Stimulated activated CD4-positive, alpha-beta T cell treated with anti-CD3 and anti-CD28 coated beads, Interleukin-1b, Interleukin-23, amount 100 ng/mL, for 24 hours (primary cell): ENCODE results near the gene COTL1.

Source experiments
- DNase-seq, 4 experiments: peaks; one replicate each; pipeline ENCODE4 v3.0.0-alpha.2; 2020; ENCODE audit warnings: low read depth in 4 of 4, low spot score in 1 of 4

The COTL1 gene

DNA sequence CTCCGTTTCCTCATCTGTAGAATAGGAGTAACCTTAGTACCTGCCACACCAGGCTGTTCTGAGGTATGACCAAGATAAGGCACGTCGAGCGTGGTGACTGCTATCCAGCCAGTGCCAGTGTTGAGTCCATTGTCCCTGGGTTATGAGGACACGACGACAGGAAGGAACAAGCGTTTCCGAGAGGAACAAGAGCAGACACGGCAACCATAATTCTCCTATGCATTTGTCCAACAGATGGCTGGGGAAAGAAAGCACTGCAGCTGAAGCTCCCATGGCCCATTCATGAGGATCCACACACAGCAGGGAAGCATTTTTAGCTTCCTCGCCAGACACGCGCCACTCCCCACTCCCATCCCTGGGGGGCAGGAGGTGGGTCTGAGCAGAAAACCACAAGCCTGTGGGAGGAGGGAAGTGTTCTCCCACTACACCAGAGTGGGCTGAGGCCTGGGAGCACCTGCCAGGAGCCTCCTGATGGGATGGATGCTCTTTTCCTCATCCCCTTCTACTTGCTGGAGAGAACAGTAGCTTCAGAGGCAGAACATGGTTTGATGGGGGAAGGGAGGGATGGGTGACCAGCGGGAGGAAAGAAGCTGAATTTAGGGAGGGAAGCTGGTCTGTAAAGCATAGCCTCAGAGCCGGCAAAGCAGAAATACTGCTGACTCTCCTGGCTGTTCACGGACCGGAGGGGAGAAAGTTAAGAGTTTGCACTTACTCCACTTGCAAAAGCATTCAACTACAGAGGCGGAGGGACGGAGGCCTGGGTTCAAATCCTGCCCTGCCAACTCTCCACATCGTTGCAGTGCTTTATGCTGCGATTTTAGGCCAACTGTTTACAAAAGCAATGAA is 2.7 kb downstream of the COTL1 start:
- DNase-seq = no peak

DNA sequence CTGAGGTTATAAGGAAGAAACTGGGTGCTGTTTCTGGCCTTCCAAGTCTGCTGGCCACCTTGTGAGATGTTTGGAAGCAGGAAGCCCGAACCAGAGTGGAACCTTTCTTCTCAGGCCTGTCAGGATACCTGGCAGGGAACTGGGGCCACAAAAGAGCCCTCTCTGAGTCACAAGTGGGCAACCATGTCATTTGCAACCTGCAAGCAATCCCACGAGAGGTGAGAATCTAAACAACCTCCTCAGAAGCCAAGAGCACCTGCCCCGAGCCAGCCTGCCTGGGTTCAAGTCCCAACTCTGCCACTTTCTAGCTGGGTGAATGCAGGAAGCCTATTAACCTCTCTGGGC is 3.3 kb downstream of the COTL1 start:
- DNase-seq = no peak

DNA sequence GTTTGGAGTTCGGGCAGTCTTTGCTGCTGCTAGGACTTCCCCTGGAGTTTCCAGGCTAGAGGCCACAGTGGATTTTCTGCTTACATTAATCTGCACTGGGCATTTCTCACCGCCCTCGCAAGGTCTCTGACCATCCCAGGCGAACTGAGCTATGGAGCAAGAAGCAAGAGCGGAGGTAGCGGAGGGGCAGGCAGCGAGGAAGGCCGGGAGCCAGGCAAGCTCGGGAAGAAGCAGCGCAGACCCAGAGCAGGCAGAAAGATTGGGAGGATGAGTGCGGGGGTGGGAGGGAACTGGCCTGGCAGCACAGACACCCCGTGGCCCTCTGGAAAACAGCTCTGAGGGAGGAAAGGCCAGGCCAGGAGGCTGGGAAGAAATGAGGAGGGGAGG is 3.8 kb downstream of the COTL1 start:
- no peak for DNase-seq

DNA sequence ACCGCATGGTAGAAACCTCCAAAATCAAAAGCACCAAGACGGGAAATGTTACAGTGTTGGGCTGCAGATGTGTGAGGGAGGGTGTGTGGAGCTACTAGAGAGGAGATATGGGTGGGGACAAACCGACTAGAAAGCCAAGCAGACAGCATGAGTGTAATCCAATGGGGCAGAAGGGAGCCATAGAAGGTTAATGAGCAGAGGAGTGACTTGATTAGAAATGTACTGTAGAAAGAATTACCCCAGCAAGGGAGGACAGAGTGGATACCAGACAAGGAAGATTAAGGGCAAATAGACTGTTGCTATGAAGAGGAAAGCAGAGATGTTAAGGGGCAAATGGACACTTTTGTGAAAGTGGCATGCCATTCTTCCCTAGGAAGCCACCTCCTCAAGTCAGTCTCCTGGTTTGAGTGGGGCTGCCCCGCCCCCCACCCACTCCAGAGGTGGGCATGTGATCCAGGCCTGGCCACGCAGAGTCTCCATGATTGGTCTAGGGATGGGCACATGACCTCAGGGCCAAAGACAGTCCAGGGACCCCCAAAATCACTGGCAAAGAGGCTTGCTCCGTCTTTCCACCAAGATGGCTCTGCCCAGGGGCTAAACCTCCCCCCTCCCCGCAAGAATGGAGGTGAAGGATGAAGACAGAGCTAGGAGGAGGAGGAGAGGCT is 4.3 kb downstream of the COTL1 start:
- DNase-seq = no peak

DNA sequence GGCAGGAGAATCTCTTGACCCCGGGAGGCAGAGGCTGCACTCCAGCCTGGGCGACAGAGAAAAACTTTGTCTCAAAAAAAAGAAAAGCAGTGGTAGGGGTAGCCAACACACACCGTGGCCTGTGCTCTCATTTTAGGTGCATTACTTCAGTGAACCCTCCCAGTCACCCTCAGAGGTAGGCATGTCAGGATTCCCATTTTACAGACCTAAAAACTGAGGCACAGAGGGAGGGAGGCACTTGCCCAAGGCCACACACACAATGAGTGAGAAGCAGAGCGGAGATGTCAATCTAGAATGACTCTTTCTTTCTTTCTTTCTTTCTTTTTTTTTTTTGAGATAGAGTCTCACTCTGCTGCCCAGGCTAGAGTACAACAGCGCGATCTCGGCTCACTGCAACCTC is 5.2 kb downstream of the COTL1 start:
- no peak for DNase-seq

DNA sequence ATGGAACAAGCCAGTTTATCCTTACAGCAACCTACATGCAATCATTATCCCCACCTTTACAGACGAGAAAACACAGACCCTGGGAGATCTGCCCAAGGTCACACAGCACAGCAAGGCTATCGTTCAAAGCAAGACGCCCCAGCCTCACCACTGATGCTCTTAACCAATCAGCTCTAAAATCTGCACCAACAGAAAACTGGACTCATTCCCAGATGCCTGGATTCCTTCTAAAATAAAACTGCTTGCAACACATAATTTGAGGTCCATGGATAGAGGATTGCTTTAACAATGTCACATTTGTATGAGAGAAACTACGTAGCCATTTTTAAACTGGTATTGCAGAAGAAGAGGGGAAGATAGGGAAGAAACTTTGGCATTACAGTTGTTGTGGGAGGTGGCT is 6.8 kb downstream of the COTL1 start:
- DNase-seq = no peak

DNA sequence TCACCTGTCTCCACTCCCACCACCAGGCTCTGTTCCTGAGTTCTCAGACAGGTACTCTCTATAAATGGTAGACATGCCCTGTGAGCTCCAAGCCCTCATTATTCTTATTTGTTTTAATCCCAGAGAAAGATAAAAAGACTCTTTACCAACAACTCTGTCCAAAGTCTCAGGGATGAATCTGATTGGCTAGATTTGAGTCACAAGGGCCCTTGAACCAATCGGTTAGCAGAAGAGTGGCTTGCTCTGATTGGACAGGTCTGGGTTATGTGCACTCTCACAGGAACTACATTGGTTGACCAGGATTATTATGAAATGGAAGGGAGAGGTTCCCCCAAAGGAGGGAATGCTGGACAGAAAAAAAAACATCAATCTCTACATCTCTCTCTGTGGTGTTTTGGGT is 7.5 kb downstream of the COTL1 start:
- DNase-seq = no peak

DNA sequence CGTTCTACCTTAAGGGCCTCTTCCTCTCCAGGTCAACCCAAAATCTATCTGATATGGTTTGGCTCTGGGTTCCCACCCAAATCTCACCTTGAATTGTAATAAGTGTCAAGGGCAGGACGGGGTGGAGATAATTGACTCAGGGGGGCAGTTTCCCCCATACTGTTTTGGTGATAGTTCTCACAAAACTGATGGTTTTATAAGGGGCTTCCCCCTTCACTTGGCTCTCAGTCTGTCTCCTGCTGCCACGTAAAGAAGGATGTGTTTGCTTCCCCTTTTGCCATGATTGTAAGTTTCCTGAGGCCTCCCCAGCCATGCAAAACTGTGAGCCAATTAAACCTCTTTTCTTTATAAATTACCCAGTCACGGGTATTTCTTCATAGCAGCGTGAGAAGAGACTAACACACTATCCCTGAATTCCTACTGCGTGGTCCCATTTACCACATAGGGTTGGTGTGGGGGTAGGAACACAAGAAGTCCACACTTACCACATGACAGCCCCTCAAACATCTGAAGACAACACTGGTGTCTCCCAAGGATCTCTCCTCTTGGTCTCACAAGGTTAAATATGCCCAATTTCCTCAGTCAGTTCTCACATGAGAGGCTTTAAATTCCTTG is 8.2 kb downstream of the COTL1 start:
- no peak for DNase-seq

DNA sequence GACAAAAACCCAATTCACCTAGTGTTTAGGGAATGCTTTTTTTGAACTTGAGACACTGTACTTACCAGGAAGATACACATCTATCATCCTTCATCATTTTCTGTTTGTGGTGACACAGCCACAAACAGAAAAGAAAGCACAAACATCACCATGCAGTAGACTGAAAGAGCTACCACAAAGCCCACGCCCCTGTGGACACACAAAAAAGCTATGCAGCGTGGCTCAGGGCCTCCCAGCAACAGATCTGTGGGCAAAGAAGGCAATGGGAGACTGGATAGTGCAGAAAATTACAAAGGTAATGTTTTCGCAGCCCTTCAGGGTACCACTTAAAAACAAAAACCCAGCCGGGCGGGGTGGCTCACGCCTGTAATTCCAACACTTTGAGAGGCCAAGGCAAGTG is 9.6 kb downstream of the COTL1 start:
- DNase-seq = no peak

DNA sequence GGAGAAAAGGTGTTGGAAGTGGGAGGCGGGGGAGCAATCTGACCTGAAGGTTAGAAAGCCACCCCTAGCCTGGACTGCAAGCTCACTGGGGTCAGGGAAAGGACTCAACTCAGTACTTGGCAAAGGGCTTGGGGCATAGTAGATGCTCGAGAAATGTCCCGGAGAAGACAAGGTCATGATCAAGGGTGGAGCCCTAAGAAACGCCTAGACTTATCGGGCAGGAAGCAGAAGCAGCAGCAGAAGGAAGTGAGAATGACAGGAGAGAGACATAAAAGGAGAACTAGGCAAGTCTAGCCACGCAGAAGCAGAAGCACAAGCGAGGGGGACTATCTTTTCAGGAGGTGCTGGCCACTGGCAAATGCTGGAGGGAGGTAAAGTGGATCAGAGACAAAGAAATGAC is 10.2 kb downstream of the COTL1 start:
- no peak for DNase-seq

DNA sequence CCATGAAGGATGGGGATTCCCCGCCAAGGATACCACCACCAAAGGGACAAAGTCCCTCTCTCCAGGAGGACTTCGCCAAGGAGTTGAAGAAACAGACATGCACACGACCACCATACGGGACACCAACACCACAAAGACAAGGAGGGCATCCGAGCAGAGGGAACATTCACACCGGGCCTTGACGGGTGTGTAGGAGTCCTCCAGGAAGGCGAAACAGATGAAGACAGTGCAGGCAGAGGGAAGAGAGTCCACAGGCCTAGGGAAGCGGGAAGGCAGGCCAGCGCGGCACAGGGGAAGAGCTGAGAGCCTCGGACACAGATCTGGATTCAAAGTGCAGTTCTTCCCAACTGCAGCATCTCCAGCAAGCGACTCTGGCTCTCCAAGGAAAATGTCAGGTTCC is 10.8 kb downstream of the COTL1 start:
- DNase-seq = no peak

DNA sequence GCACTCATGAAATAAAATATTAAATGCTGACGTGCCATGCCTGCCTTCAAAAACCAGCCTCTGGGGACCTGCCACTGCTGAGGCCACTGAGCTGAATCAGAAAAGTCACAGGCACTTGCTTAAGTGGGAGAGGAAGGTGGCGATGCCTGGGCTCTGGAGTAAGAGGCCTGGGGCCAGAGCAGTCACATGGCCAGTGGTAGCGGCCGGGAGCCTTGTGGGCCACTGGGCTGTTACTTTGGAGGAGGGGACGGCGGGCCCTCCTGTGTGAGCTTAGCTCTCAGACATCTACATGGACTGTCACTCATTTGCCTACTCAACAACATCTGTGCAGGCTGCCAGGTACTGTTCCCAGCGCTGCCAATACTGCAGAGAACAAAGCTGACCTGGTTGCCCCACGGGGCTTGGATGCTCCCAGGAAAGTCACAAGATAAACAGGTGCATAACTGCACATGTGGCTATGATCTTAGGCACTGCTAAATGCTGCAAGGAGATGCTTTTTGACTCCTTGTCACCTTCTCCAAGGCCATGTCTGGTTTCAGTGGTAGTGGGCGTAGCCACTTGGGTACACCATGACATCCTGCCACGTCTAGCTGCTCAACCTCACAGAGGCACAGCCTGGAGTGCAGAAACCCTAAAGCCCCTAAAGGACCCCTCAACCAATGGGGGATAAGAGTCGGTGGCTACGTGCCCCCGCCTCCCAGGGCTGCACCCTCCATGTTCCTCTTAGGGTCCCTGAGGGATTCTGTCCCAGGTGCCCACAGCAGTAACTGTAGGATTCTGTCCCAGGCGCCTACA is 11.6 kb downstream of the COTL1 start:
- DNase-seq = no peak

DNA sequence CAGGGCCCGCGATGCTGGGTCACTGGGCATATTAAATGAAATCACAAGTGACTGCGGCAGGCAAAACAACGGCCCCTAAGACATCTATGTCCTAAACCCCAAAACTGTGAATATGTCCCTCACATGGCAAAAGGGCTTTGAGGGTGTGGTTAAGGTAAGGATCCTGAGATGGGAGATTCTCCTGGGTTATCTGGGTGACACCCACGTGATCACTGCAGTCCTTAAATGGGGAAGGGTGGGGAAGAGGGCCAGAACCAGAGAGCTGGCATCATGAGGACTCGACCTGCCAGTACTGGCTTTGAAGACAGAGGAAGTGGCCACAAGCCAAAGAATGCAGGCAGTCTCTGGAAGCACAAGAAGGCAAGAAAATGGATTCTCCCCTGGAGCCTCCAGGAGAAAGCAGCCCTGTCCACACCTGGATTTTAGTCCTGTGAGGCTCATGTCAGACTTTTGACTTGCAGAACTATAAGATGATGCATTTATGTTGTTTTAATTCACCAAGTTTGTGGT is 12.5 kb downstream of the COTL1 start:
- DNase-seq = no peak

DNA sequence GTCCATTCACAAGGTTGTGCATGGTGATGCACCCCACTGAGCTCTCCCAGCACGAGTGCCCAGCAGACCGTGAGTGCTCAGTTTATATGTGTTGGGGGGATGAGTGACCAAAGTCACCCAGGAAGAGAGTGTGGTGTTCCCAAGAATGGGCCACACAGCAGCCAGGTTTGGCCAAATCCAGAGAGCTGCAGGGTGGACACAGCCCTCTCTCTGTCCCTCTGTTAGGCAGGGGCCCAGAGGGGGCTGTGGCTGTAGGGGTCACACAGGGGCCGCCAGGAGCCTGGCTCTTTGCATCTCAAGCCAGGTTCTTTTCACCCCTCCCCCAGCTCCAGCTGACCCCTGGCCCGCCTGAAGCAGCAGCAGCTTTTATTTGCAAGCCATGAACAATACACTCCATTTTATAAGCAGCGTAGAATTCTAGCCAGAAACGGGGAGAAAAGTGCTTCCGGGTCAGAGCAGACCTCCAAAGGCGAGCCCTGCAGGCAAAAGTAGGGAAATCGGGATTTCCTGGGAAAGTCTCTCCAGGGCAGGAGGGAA is 13.3 kb downstream of the COTL1 start:
- no peak for DNase-seq

DNA sequence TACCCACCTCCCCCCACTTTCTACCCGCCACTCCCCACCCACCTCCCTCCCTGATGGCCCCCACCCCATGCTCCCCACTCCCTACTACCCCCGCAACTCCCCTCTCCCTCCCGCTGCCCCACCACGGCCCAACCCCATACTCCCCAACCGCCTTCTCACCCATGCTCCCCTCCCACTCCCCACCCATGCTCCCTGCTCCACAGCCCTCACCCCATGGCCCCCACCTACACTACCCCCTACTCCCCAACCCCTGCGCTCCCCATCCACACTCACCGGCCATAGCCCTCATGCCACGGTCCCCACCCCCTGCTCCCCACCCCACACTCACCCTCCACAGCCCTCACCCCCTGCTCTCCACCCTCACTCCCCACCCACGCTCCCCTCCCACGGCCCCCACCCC is 13.9 kb downstream of the COTL1 start:
- no peak for DNase-seq

DNA sequence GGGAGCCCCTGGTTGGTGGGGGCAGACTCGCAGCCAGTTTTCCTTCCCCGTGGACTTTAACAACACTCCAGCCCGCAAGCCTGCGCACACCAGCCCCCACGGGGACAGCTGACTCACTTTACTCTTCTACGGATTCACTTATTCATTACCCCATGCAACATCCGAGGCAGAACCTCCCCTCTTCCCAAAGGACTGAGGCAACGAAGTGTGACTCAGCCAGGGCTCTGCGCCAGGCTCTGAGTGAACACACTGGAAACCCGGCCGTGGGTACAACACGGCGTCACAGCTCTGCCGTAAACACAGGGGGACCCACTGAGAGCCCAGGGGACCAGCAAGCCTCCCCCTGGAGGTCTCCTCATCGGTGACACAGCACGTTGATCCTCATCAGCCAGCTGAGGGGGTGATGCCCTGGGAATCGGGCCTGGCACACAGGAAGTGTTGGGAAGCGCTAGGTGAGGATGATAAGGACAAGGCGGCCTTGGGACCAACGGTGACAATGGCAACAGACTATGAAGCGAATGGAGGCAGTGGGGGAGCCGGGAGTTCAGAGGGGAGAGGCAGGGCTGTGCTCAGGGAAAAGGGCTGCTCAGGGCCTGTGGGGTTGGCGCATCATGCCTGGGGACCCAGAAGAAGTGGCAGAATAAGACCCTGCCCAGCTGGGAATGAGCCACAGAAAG is 14.6 kb downstream of the COTL1 start:
- DNase-seq = peak in 1 of 4 experiments; percentile 52

DNA sequence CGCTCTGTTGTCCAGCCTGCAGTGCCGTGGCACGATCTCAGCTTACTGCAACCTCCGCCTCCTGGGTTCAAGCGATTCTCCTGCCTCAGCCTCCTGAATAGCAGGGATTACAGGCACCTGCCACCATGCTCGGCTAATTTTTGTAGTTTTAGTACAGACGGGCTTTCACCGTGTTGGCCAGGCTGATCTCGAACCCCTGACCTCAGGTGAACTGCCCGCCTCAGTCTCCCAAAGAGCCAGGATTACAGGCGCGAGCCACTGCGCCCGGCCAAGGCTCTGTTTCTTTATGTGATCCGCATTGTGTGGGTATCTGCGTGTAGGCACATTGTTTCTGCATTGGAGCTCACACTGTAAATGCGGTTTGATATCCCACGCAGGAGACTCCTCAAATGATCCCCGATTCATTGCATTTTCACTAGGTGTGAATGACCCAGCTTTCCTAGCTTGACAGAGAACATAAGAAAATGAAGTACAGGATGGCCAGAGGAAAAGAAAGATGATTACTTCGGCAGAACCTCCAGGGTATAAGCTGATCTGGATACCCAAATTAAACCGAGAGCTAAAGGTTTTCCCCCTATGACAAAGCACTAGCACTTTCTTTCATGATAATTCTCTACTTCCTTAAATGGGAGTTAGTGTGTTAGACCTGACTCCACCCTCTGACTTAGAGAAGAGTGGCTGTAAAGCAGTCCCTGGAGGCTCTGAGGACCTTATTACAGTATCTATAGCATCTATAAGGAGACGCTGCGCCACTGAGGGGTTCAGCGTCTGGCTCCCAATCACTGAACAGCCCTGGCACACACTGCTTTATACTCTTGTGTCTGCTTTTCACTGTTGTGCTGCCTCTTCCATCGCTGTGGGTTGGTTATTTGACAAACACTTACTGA is 17.3 kb downstream of the COTL1 start:
- DNase-seq = no peak

DNA sequence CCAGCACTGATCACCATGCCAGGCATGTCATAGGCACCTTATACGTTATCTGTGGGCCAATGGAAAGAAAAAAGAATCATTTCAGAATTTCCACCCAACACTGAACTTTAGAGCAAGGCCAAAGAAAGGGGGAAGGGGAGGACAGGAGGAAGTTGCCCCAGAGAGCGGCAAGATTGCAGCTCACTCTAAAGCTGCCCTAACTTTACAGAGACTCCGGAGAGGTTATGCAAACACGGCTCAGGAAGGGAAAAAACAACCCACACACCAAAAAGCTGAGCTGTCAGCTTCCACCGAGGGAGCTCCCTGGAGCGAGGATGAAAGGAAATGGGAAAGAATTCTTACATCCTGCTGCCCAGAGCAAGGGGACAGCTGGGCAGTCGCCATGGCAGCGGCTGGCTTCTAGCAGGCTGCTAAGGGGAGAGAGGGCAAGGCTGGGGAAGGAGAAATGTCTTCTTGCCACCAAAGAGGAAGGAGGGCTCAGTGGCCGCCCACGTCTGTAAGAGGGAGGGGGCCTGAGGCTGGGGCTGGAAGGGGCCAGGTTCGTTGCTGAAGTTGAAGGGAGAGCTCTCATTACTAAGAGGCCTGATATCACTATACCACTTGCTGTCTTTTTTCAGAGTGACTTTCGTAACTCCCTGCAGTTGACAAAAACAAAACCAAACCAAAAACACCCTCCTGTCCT is 18.2 kb downstream of the COTL1 start:
- peak in 2 of 4 experiments; percentile 57 to 70 for DNase-seq

DNA sequence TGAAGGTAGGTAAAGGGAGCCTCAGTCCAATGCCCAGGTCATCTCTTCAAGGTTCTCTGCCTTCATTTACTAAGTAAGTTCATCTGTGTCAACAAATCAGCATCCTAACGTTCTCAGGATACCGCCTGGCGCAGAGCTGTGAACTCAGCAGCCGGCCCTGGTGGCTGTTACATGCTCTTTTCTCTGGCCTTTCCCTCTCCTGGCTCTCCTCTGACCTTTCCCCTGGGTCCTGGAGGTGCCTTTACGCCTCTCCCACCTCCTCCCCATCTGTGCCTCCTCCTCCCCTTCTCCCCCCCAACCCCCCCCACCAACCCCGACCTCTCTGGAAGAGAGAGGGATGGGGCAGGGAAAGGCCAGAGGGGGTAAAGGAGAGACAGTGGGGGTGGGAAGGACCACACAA is 19.5 kb downstream of the COTL1 start:
- no peak for DNase-seq
